Mesothelial cell of epicardium (in vitro differentiated cells): ENCODE data around the gene C14orf180. TPM values are rescaled to one million over a fixed set of nuclear protein-coding genes. Genes with fewer than 3 reads are reported as not detected.

Experiments used
- DNase-seq, 2 experiments: peaks; one replicate each; pipeline ENCODE4 v3.0.0; 2021; ENCODE audit warnings: low spot score in 2 of 2; ENCODE audit not compliant: unreplicated experiment in 2 of 2
- H3K27ac Mint-ChIP-seq: 2 replicates; pipeline ENCODE4 v1.8.0; 2021; ENCODE audit warnings: mixed read lengths
- H3K27me3 Mint-ChIP-seq: 2 replicates; pipeline ENCODE4 v1.8.0; 2021; ENCODE audit warnings: low read depth, mixed read lengths
- H3K36me3 Mint-ChIP-seq: 2 replicates; pipeline ENCODE4 v1.8.0; 2021; ENCODE audit warnings: mixed read lengths
- H3K4me1 Mint-ChIP-seq: 2 replicates; pipeline ENCODE4 v1.8.0; 2021; ENCODE audit warnings: mixed read lengths
- H3K4me3 Mint-ChIP-seq: 2 replicates; pipeline ENCODE4 v1.8.0; 2021; ENCODE audit warnings: mild to moderate bottlenecking, moderate library complexity, mixed read lengths
- H3K9me3 Mint-ChIP-seq: 2 replicates; pipeline ENCODE4 v1.8.0; 2021; ENCODE audit warnings: mixed read lengths
- total RNA-seq: library from RNA; stranded (reverse); gene quantifications from 3 replicates; pipeline ENCODE4 v1.2.1, GENCODE V29; 2021
- TF ChIP-seq, protein P1 (sequence below): fragments of 200-600 bp; sonication (generic); IDR thresholded peaks from one replicate; pipeline ENCODE4 v1.5.0; 2021; ENCODE audit warnings: antibody characterized with exemption; ENCODE audit not compliant: unreplicated experiment

C14orf180 gene
- total RNA-seq, 1 donor from 2014 or later = 0.36 TPM

DNA sequence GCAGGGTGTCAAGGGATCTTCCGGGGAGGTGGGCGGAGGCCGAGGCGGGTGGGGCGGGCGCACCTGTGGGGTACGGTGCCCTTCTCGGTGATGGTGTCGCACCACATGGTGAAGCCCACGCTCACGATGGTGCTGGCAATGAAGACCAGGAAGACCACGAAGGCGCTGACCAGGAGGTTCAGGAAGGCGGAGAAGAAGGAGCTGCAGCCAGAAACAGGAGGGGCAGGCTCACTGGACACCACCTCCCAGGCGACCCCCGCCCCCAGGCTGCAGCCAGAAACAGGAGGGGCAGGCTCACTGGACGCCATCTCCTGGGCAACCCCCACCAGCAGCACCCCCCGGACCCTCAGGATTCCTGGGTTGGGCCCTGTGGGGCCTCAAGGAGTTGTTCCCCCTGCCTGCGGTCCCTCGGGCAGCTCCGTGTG lies 17.4 kb downstream of the C14orf180 start:
- H3K27me3 Mint-ChIP-seq = peaks cover 27% of the 10 kb centered on the region
- no peak overlapping the region for H3K4me3 Mint-ChIP-seq
- no peaks in the 10 kb centered on the region for H3K9me3 Mint-ChIP-seq
- TF ChIP-seq, protein P1, sequence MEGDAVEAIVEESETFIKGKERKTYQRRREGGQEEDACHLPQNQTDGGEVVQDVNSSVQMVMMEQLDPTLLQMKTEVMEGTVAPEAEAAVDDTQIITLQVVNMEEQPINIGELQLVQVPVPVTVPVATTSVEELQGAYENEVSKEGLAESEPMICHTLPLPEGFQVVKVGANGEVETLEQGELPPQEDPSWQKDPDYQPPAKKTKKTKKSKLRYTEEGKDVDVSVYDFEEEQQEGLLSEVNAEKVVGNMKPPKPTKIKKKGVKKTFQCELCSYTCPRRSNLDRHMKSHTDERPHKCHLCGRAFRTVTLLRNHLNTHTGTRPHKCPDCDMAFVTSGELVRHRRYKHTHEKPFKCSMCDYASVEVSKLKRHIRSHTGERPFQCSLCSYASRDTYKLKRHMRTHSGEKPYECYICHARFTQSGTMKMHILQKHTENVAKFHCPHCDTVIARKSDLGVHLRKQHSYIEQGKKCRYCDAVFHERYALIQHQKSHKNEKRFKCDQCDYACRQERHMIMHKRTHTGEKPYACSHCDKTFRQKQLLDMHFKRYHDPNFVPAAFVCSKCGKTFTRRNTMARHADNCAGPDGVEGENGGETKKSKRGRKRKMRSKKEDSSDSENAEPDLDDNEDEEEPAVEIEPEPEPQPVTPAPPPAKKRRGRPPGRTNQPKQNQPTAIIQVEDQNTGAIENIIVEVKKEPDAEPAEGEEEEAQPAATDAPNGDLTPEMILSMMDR = no peak
- H3K4me1 Mint-ChIP-seq = no peaks in the 10 kb centered on the region
- H3K27ac Mint-ChIP-seq = no peak overlapping the region
- H3K36me3 Mint-ChIP-seq = no peaks in the 10 kb centered on the region
- DNase-seq = no peak

DNA sequence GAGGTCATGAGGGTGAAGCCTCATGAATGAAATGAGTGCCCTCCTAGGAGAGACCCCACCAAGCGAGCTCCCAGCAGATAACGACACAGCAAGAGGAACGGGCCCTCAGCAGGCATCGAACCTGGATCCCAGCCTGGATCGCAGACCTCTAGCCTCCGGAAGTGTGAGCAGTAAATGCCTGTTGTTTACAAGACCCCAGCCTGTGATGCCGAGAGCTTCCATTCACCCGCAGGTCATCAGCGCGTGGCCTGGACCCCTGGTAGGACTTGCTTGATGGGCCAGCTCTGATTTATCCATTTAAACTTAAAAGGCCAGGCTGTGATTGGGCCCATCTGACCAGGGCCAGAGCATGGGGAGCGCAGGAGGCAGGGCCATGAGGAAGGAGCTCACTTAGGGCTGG lies 18.0 kb downstream of the C14orf180 start:
- no peak overlapping the region for H3K27ac Mint-ChIP-seq
- H3K9me3 Mint-ChIP-seq = no peaks in the 10 kb centered on the region
- TF ChIP-seq, protein P1 = no peak
- peaks cover 29% of the 10 kb centered on the region for H3K27me3 Mint-ChIP-seq
- no peaks in the 10 kb centered on the region for H3K36me3 Mint-ChIP-seq
- H3K4me1 Mint-ChIP-seq = no peaks in the 10 kb centered on the region
- no peak overlapping the region for H3K4me3 Mint-ChIP-seq
- DNase-seq = no peak

DNA sequence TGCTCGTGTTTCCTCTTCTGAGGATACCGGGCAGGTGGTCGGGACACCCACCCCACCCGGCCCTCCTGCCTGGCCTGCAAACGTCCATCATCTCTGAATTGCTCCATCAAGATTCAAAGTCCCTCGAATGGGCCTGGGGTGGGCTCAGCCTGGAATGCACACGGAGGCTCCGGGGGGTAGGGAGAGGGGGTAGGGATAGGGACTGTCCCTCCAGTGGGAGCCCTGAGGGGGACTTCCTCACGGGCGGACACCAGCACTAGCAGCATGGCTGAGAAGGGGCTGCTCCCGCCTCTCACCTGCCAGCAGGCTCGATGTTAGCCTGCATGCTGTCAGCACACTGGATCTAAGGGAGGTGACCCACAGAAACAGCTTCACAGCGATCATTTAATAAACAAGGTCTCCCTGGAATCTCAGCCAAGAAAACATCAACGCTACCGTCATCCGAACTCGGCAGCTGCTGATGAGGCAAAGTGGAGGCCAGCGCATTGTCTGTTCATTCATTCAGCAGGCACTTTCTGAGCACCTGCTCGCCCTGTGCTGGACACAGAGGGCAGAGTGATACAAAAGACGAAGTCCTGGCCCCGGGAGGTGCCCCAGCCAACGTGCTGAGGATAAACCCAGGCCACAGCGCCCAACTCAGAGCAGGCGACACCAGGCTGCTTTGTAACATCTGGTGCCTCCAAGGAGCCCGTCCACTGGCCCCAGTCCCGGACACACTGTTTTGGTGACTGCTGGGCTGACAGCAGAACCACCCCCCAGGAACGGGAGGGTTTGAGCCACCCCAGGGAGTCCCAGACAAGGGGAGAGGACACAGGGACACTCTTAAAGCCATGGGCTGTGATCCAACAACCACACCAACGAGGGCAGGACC lies 18.7 kb downstream of the C14orf180 start:
- Mint-ChIP-seq H3K36me3 (no peaks in the 10 kb centered on the region), H3K4me3 (no peak overlapping the region), H3K27me3 (peaks cover 36% of the 10 kb centered on the region), H3K9me3 (no peaks in the 10 kb centered on the region), H3K4me1 (no peaks in the 10 kb centered on the region), H3K27ac (no peak overlapping the region)
- DNase-seq = no peak
- TF ChIP-seq, protein P1 = no peak

DNA sequence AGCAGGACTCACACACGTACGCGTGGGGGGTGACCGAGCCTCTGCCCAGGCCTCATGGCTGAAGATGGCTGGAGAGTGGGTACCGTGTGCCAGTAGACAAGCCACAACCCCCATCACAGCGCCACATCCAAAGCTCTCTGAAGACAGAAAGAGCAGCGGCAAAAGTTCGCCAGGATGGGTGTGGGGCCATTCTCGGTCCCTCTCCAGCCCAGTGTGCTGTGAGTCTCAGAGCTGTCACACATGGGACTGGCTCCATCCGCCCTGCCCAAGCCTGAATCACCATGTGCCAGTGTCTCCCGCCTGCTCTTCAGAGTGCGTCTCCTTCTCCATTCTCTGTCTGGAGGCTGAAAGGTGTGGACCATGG lies 19.3 kb downstream of the C14orf180 start:
- H3K4me1 Mint-ChIP-seq = peaks cover under 1% of the 10 kb centered on the region
- no peak for DNase-seq
- no peaks in the 10 kb centered on the region for H3K36me3 Mint-ChIP-seq
- TF ChIP-seq, protein P1 = no peak
- no peak overlapping the region for H3K4me3 Mint-ChIP-seq
- H3K27ac Mint-ChIP-seq = no peak overlapping the region
- no peaks in the 10 kb centered on the region for H3K9me3 Mint-ChIP-seq
- peaks cover 41% of the 10 kb centered on the region for H3K27me3 Mint-ChIP-seq

DNA sequence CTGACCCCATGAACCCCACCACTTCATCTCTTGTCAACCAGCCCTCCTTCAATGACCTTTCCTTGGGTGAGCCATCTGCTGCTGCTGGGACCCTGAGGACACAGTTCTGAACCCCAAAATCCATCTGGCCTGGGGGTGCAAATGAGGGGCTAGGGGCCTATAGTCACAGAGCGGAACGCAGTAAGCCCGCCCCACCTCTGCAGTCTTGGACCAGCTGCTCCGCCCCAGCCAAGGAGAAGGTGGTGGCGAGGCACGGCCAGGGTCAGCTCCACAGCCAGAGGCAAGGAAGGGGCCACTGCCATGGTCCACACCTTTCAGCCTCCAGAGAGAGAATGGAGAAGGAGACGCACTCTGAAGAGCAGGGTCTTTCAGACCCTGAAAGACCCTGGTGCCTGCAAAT lies 19.9 kb downstream of the C14orf180 start:
- peaks cover 4% of the 10 kb centered on the region for H3K4me1 Mint-ChIP-seq
- H3K4me3 Mint-ChIP-seq = no peak overlapping the region
- no peaks in the 10 kb centered on the region for H3K36me3 Mint-ChIP-seq
- H3K27ac Mint-ChIP-seq = no peak overlapping the region
- H3K9me3 Mint-ChIP-seq = no peaks in the 10 kb centered on the region
- no peak for DNase-seq
- TF ChIP-seq, protein P1 = no peak
- H3K27me3 Mint-ChIP-seq = peaks cover 47% of the 10 kb centered on the region
